ENCODE data around the gene TPST2.

The TPST2 gene

DNA sequence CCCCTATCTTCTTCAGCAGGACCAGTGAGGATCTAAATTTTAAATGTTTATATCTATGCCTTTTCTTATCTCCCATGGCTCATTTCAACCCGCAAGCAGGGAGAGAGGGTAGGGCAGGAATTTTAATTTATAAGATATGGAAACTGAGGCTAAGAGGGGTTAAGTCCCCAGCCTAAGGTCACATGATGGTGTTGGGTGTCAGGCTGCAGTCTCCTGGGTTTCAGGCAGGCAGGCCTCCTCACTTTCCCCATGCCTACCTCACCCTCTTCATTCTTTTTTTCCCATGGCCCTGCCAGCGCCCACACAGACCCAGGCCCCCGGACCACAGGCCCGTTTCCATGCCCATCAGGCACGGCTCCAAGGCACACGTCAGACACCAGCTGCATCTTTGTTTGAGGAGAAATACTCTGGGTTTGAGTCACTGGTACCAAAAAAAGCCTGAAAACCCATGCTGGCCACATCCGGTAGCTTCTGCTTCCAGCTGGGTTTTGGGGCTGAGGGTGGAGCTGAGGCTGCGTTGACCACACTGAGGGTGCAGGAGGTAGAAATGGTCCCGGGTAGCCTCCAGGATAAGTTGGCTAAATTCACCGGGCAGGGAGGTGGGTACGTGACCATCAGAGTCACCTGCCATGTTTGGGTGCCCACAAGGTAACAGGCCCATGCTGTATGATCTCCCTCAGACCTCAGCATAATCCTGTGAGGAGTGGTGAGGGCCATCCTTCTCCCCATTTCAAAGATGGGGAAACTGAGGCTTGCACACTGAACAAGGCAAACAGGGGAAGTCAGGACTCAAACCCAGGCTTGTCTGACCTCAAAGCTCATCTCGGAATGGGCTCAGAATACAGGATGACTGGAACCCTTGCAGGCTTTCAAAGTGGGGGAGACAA, 20.4 kb upstream of the TPST2 start:
- DNase-seq, result no peak

DNA sequence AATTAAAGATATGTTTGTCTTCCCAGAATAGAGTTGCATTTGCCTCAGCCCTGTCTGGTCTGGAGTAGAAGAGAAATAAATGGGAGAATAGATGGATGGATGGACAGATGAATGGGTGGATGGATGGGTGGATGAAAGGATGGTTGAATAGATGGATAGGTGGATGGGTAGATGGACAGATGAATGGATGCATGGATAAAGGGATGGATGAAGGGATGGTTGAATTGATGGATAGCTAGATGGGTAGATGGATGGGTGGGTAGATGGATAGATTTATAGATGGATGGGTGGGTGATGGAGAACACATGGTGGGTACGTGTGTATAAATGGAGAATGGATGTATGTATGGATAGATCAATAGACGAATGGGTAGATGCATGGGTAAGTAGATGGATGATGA, 19.4 kb upstream of the TPST2 start:
- no peak for DNase-seq

DNA sequence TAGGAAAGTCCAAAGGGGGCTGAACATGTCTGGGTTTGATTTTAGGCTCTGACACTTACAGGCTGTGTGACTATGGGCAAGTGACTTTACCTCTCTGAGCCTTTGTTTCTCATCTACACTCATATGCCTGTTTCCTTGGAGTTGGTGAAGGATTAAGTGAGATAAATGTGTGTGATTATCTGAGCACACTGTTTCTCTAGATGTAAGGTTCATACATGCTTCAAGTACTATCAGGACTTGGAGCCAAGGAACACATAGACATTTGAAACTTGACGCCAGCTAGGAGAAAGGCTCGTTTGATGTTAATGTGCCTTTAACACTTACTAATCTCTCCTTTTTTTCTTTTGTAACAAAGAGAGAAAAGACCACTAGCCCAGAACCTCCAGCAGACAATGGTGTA, 18.2 kb upstream of the TPST2 start:
- DNase-seq, result no peak

DNA sequence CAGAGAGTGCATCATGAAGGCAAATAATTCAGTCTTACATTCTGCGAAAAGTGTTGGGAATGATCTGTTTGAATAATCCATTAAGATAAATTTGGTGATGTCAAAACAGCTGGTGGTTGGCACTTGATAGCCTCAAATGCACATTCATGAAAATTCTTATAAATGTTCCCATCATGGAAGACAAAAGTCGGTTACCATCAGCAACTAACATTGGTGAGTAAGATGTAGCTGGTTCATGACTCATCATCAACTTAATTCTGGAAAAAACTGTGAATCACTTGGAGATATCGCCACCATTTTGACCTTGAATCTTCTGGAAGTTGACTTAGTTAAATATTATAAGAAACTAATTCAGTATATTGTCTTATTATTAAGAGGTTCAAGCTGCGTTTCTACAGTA, 16.7 kb upstream of the TPST2 start:
- DNase-seq, result no peak

DNA sequence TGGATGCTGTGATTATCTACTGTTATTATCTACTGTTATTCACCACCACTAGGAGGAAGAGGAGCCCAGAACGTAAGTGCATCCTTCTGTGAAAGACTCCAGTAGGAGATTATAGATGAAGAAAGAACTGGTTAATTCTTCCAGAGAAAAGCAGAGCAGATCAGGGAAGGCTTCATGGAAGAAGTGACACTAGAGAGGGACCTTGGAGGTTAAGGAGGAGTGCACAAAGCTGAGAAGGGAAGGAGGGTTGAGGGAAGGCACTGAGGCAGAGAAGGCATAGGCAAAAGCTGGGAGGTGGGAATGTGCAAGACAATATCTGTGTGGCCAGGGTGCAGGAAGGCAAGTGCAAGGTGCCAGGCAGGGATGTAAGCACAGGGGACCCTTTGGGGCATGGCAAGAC, 14.4 kb upstream of the TPST2 start:
- DNase-seq, result no peak

DNA sequence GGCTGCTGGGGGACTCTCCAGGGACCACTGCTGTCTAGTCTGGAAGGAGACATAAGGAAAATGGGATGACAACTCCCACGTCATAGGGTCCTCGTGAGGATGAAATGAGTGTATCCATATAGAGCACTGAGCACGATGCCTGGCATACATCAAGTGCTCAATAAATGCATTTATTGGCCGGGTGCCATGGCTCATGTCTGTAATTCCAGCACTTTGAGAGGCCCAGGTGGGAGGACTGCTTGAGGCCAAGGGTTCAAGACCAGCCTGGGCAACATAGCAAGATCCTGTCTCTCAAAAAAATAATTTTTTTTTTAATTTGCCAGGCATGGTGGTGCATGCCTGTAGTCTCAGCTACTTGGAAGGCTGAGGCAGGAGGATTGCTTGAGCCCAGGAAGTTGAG, 12.2 kb upstream of the TPST2 start:
- no peak for DNase-seq

DNA sequence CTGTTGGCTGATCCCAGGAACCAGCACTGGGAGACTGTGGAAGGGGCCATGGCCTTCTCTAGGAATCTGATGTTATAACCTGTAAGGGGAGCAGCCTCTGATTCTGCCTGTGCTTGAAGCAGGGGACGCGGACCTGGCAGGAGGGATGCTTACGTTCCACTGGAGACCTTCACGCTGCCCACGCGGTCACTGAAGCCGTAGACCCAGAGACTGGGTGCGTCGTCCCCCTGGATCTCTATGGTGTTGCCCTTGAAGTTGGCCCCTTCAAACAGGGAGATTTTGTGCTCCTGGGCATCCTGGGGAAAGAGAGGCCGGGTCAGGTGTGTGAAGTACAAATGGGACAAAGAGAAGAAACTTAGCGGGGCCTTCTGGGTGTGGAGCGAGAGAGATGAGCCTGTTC, 11.8 kb upstream of the TPST2 start:
- DNase-seq, result no peak

DNA sequence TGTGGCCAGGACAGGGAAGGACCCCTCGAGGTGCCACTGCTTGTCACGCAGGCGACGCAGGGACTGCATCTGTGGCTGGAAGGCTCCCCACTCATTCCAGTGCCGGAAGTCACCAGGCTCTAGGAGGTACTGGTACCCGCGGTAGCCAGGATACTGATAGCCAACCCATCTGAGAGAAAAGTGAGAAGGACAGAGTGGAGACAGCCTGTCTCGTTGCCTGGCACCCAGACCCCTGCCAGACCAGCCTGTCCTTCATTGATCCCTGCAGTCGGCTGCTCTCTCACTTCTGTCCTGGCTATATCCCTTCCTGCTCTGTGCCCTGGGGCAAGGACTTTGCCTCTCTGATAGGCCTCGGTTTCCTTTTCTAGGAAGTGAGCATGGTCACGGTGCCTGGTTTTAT, 9.6 kb upstream of the TPST2 start:
- DNase-seq, result no peak

DNA sequence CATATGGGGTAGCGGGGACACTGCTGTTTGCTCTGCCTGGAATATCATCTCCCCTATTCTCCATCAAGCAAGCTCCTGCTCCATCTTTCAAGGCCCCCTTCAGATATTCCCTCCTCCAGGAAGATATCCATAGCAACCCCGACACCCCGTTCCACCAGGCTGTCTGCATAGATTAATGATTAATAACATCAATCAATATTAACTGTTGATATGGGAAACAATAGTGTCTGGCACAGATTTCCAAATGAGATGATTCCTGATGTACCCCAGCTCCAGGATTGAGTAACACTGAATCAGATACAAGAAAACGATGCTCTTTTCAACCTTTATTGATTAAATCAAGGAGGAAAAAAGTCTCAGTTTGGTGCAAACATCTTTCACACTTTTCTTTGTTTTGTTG, 7.5 kb upstream of the TPST2 start:
- no peak for DNase-seq

DNA sequence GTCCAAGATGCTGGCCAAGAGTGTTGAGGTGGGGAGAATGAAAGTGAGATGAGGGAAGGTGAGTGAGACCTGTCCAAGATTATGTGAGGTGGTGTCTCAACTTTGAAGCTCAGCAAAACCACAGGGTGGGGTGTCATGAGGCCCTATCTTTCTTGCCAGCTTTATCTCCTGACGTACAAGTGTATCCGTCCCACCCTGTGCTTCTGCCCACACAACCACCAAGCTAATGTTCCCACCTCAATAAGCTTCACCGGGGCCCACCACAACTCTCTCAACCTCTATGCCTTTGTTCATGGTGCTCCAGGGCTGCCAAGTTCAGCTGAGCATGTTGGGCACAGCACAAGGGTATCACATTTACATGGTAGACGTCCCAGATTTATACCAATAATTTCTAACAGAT, 7.1 kb upstream of the TPST2 start:
- no peak for DNase-seq

DNA sequence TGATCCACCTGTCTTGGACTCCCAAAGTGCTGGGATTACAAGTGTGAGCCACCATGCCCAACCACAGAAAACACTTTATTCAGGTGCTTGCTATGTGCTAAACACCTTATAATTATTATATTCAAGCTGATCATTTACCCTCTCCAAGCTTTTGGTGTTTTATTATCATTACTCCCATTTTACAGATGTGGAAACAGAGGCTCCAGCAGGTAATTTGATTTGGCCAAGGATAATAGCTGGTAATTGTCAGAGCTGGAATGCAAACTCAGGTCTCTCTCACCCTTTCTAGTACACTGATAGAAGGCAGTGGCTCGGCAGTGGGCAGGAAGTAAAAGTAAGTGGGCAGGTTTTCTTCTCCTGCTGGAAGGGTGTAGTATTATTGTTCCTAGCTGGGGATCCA, 3.8 kb upstream of the TPST2 start:
- no peak for DNase-seq

DNA sequence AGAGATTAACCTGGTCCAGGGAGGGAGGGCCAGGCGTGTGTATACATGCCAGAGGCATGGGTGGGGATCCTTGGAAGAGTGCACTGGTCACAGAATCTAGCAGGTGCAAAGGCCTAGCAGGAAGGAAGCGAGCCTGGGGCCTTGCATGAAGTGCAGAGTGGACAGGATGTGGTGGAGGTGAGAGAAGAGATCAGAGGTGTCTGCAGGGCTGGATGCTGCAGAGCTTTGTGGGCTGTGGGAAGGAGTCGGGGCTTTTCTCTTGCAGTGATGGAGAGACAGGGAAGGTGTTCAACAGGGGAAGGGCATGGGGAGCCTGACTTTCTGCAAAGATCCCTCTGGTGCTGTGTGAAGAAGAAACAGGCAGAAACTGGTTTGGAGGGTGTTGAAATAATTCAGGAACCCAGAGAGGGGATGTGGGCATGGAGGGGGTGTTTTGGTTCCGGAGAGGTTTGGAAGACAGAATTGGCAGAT, 2.5 kb upstream of the TPST2 start:
- DNase-seq, result no peak

DNA sequence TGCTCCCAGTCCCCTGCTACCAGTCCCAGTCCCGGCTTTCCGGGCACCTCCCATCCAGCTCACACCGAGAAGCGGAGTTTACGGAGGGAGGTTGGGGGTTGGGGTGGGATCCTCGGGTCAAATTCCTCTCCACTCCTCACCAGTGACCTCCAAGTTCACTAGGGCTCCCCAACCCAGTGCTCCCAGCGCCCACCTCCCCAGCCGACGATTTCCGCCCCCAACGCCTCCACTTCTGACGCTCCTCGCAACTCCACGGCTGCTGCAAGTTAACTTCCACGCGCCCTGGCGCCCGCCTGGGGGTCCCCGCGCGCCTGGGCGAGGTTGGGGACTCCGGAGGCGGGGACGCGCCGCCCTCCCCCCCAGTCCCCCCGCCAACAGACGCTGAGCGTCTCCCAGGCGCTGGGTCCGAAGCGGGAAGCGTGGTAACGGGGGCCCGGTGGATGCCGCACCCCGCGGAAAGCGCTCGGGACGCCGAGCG, 526 bp downstream of the TPST2 start:
- no peak for DNase-seq

DNA sequence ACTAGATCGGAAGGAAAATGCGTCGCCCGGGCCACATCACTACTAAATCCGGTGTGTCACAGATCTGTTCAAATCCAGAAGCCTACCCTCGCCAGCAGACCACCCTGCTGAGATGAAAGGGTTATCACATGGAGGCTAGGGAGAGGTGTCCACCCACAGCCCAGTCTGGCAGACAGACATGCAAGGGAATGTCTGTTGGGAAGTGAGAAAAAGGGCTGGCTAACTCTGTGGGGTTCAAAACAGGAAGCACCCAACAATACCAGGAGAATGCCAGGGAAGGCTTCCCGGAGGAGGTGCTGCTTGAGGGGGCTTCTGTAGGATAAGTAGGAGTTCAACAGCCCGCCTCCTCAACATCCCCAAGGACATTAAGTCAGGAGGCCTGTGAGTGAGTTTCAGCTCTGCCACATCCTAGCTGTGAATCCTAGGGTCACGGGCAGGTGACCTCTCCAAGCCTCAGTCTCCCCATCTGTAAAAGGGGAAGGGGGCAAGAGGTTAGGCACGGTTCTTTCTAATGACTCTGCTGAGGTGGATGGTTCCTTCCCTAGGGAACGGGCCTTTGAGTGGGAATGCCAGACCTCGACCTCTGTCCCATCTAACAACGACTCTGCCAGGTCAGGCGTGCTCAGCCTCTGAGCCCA, 1.1 kb downstream of the TPST2 start:
- DNase-seq, result no peak

DNA sequence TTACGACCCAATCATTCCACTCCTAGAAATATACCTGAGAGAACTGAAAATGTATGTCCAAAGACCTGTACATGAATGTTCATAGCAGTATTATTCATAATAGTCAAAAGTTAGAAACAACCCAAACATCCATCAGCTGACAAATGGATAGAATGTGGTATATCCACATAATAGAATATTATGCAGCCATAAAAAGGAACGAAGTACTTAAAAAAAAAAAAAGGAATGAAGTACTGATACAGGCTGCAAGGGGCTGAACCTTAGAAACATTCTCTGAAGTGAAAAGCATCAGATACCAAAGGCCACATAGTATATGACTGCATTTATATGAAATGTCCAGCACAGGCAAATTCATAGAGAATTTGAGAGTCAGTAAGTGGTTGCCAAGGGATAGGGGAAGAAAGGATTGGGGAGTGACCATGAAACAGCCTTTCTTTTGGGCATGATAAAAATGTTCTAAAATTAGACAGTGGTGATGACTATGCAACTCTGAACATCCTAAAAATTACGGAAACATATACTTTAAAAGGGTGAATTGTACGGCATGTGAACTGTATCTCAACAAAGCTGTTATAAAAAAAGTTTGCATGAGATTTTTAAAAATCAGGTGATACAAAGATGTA, 1.8 kb downstream of the TPST2 start:
- no peak for DNase-seq

DNA sequence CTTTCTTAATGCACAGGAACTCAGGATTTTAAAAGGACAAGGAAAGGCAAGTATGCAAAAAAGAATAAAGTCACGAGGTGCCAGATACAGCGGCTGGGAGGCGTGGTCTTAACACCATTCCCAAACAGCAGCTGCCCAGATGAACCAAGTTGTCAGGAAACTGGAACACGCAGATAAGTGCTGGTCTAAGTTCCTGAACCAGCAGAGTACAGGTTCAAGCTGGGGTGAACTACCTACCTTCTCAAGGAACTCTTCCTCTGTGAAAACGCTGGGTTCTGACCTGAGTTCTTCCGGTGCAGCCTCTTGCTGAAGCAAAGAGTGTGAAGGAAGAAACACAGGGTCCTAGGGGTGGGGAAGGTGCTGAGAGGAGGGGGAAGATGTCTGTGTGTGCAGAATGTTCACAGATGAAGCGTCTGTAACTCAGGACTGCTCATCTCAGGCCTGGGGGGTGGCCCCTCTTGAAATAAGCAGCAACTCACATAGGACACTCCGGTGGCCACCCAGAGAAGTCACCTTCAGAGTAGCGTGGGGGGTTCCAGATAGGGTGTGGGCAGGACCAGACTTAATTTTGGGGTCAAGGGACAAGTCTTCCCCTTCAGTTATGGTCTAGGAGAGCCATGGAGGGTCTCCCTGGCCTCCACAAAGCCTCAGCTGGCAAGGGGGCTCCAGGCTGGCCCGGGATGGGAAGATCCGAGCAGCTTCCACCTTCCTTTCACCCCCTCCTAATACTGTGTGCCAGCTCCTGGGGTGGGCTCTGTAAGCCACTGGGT, 3.2 kb downstream of the TPST2 start:
- no peak for DNase-seq

DNA sequence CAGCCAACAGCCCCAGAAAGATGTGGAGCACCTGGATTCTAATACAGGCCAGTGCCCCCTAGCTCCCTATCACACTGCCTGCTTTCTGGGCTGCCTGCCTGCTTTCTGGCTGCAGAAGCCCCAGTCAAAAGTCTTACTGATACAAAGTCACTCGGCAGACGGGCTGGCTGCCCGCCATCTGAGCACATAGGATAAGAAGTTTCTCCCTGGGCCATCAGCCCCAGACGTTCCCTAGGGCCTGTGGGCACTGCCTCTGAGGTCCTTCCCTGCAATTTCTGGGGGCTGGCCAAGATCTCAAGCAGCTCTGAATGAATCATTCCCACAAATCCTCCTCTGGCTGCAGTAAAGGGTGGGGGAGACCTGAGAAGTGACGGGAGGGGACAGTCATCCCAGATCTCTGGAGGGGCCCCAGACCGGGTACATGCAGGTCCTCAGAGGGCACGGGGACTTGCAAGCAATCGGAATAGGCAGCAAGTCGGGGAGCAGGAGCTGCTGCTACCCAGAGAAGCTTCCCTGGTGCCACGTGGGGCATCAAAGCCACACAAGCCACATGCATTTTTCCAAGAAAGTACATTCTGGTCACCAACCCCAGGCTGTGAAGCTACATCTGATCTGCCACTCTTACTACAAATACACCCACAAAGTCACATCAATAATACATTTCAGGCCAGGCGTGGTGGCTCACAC, 4.7 kb downstream of the TPST2 start:
- peak; percentile 72 for DNase-seq

DNA sequence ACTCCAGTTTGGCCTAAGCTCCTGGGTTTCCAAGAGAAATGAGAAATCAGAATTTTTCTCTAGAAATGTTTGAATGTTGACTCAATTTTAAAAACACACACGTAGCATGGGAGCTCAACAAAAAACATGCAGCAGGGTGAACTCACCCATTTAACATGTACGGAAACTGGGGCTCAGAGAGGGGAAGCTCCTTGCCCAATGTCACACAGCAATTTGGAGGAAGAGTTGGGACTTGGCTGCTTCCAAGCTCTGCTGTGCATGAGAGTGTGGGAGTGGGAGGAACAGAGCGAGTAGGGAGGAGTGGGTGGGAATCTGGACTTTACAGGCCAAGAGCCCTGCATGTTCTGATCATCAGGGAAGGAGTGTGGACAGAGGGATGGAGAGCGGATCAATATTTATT, 5.9 kb downstream of the TPST2 start:
- no peak for DNase-seq

DNA sequence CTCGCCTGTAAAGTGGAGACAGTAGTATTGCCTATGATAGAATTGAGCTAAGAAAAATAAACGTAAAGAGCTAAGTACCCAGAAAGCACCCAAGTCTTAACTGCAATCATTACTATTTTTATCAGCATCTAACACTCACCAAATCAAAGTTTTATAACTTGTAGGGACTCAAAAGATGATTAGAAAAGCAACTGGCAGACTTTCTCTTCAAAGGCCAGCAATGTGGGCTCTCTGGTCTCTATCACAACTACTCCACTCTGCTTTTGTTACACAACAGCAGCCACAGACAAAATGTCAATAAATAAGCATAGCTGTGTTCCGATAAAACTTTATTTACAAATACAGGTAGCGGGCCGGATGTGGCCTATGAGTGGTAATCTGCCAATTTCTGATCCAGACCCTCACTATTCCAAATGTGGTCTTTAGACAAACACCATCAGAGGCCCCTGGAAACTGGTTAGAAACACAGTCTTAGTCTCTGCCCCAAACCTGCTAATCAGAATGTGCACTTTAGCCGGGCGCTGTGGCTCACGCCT, 8.2 kb downstream of the TPST2 start:
- DNase-seq, result no peak

DNA sequence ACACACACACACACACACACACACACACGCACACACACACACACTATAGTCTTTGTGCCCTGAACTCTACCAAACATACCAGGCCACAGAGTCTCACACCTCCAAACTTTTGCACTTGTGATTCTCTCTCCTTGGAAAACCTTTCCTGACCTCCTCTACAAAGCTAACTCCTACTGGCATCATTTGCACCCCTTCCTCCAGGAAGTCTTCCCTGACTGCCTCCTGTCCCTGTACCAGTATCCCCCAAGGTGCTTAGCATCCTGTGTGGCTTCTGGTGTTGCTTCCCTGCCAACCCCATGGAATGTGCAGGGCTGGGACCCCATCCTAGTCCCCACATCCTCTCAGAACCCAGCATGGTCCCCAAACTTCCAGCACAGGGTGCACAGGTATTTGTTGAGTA, 8.9 kb downstream of the TPST2 start:
- no peak for DNase-seq

DNA sequence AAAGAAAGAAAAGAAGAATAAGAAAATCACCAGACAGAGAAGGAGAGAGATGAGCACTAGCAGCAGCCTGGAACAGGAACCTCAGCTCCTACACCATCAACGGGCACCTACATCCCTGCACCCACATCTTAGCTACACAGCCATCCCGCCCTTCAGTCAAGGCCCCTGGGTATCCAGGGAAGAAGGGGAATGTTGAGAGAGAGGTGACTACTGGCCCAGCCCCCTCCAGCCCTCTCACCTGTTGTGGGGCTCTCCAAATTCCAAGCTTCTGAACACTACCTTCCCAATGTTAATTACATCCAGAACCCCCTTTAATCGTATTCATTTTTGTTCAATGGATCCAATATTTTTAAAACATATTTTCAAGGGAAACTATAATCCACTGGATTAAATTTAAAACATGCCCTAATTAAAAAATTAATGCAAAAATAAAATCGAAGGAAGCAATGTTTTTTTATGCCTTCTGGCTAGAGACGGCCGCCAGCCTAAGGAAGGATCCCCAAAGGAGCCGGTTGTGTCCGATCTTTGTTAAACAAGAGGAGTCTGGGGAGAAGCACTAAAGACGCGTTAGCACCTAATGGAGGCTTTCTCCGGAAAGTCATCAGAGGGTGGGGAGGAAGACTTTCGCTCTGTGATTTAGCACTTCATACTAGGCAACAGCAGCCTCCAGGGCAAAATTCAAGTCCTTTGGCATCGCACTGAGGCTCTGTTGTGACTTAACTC, 9.5 kb downstream of the TPST2 start:
- no peak for DNase-seq

Measured in DMS79 (cell line).